ENCODE data around the gene CCDC27. TPM values are rescaled to one million over a fixed set of nuclear protein-coding genes. Genes with fewer than 3 reads are reported as not detected.
A peak's percentile ranks its signal among the peaks of the same experiment; 100 is the strongest.

The CCDC27 gene
- total RNA-seq, 1 experiment from 2014 or later = 0.13 TPM

DNA sequence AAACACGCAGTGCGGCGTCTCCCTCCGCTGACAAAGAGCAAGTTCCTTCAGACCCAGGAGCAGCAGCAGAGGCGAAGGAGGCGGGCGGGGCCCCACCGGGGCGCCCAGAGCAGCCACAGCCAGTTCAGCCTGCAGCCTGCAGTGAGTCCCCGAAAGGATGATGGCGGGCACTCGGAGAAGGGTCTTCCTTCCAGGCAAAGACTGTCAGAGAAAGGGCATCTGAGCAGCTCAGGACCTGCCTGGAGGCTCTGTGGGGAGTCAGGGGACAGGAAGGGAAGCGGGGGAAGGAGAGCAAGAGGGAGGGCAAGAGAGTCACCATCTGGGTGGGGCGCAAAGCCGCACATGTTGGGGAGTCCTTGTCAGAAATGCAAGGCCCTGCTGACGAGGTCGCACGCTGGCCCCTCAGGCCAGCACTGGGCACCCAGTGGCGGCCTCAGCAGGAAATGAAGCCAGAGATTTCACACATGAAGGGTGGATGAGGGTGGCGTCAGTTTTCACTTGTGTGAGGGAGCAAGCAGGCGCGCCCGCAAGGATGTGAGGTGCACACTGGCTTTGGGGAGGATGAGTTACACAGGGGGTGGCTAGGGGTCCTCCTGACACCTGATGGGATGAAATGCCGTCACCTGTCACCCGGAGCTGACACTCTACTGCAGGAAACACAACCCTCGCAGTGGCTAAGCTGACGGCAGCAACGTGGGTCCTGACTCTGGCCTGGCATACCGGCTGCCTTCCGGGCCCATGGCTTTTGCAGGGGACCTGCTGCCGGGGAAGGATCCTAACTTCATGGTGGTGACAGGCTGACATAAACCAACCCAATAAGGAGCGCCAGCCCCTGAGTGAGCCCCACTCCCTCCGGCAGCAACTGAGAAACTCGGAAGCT, 37.4 kb downstream of the CCDC27 start (continued):
- TF ChIP-seq, protein P1, sequence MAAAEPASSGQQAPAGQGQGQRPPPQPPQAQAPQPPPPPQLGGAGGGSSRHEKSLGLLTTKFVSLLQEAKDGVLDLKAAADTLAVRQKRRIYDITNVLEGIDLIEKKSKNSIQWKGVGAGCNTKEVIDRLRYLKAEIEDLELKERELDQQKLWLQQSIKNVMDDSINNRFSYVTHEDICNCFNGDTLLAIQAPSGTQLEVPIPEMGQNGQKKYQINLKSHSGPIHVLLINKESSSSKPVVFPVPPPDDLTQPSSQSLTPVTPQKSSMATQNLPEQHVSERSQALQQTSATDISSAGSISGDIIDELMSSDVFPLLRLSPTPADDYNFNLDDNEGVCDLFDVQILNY (CRISPR knock-in tag; IDR thresholded peaks at IDR 0.05) = no peak
- TF ChIP-seq, protein P2, sequence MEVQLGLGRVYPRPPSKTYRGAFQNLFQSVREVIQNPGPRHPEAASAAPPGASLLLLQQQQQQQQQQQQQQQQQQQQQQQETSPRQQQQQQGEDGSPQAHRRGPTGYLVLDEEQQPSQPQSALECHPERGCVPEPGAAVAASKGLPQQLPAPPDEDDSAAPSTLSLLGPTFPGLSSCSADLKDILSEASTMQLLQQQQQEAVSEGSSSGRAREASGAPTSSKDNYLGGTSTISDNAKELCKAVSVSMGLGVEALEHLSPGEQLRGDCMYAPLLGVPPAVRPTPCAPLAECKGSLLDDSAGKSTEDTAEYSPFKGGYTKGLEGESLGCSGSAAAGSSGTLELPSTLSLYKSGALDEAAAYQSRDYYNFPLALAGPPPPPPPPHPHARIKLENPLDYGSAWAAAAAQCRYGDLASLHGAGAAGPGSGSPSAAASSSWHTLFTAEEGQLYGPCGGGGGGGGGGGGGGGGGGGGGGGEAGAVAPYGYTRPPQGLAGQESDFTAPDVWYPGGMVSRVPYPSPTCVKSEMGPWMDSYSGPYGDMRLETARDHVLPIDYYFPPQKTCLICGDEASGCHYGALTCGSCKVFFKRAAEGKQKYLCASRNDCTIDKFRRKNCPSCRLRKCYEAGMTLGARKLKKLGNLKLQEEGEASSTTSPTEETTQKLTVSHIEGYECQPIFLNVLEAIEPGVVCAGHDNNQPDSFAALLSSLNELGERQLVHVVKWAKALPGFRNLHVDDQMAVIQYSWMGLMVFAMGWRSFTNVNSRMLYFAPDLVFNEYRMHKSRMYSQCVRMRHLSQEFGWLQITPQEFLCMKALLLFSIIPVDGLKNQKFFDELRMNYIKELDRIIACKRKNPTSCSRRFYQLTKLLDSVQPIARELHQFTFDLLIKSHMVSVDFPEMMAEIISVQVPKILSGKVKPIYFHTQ (CRISPR knock-in tag; IDR thresholded peaks at IDR 0.05) = no peak
- TF ChIP-seq GRHL2 (CRISPR knock-in tag; IDR thresholded peaks at IDR 0.05; ENCODE audit: insufficient replicate concordance, severe bottlenecking) = no peak
- TF ChIP-seq, protein P3, sequence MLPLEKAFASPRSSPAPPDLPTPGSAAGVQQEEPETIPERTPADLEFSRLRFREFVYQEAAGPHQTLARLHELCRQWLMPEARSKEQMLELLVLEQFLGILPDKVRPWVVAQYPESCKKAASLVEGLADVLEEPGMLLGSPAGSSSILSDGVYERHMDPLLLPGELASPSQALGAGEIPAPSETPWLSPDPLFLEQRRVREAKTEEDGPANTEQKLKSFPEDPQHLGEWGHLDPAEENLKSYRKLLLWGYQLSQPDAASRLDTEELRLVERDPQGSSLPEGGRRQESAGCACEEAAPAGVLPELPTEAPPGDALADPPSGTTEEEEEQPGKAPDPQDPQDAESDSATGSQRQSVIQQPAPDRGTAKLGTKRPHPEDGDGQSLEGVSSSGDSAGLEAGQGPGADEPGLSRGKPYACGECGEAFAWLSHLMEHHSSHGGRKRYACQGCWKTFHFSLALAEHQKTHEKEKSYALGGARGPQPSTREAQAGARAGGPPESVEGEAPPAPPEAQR (CRISPR knock-in tag; IDR thresholded peaks at IDR 0.05) = no peak
- TF ChIP-seq ZNF423 (CRISPR knock-in tag; IDR thresholded peaks at IDR 0.05) = no peak
- TF ChIP-seq, protein P4, sequence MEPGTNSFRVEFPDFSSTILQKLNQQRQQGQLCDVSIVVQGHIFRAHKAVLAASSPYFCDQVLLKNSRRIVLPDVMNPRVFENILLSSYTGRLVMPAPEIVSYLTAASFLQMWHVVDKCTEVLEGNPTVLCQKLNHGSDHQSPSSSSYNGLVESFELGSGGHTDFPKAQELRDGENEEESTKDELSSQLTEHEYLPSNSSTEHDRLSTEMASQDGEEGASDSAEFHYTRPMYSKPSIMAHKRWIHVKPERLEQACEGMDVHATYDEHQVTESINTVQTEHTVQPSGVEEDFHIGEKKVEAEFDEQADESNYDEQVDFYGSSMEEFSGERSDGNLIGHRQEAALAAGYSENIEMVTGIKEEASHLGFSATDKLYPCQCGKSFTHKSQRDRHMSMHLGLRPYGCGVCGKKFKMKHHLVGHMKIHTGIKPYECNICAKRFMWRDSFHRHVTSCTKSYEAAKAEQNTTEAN (CRISPR knock-in tag; IDR thresholded peaks at IDR 0.05) = no peak
- no peak for TF ChIP-seq ATF1 (CRISPR knock-in tag; IDR thresholded peaks at IDR 0.05)

DNA sequence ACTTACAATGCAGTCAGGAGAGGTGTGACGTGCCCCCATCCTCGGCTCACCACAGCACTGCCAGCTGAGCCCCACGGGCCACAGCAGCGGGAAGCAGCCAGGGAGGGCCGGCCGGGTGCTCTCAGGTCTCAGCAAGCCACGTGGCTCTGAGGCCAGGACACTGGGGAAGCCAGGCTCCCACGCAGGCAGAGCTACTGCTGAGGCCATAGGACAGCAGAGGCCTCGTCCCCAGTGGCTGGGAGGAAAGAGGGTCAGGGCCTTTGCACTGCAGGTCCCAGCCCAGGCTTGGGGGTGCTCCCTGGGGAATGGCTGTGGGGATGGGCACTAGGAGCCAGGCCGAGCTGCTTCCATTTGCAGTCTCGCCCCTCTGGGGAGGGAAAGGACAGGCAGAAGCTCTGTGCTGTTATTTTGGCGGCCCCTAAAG, 38.3 kb downstream of the CCDC27 start:
- TF ChIP-seq SMAD3 (CRISPR knock-in tag; IDR thresholded peaks at IDR 0.05; ENCODE audit: borderline replicate concordance) (no peak), CBFB (CRISPR knock-in tag; IDR thresholded peaks at IDR 0.05; ENCODE audit: low read depth) (no peak), ZNF423 (CRISPR knock-in tag; IDR thresholded peaks at IDR 0.05) (no peak), SP1 (CRISPR knock-in tag; conservative IDR thresholded peaks at IDR 0.05) (no peak), EMX1 (CRISPR knock-in tag; IDR thresholded peaks at IDR 0.05) (no peak), ZNF121 (CRISPR knock-in tag; IDR thresholded peaks at IDR 0.05) (no peak), ELF4 (CRISPR knock-in tag; IDR thresholded peaks at IDR 0.05; ENCODE audit: low read depth) (no peak), ATF1 (CRISPR knock-in tag; IDR thresholded peaks at IDR 0.05) (no peak)
- TF ChIP-seq, protein P5, sequence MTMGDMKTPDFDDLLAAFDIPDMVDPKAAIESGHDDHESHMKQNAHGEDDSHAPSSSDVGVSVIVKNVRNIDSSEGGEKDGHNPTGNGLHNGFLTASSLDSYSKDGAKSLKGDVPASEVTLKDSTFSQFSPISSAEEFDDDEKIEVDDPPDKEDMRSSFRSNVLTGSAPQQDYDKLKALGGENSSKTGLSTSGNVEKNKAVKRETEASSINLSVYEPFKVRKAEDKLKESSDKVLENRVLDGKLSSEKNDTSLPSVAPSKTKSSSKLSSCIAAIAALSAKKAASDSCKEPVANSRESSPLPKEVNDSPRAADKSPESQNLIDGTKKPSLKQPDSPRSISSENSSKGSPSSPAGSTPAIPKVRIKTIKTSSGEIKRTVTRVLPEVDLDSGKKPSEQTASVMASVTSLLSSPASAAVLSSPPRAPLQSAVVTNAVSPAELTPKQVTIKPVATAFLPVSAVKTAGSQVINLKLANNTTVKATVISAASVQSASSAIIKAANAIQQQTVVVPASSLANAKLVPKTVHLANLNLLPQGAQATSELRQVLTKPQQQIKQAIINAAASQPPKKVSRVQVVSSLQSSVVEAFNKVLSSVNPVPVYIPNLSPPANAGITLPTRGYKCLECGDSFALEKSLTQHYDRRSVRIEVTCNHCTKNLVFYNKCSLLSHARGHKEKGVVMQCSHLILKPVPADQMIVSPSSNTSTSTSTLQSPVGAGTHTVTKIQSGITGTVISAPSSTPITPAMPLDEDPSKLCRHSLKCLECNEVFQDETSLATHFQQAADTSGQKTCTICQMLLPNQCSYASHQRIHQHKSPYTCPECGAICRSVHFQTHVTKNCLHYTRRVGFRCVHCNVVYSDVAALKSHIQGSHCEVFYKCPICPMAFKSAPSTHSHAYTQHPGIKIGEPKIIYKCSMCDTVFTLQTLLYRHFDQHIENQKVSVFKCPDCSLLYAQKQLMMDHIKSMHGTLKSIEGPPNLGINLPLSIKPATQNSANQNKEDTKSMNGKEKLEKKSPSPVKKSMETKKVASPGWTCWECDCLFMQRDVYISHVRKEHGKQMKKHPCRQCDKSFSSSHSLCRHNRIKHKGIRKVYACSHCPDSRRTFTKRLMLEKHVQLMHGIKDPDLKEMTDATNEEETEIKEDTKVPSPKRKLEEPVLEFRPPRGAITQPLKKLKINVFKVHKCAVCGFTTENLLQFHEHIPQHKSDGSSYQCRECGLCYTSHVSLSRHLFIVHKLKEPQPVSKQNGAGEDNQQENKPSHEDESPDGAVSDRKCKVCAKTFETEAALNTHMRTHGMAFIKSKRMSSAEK (CRISPR knock-in tag; IDR thresholded peaks at IDR 0.05; ENCODE audit: borderline replicate concordance) = no peak
- TF ChIP-seq, protein P1 (CRISPR knock-in tag; IDR thresholded peaks at IDR 0.05) = no peak
- Mint-ChIP-seq H3K27ac (peak overlapping the region; percentile 72), H3K36me3 (peaks cover 28% of the 10 kb centered on the region), H3K4me1 (peaks cover 51% of the 10 kb centered on the region), H3K9me3 (no peaks in the 10 kb centered on the region), H3K27me3 (ENCODE audit: low read depth) (no peaks in the 10 kb centered on the region), H3K4me3 (no peak overlapping the region)
- ChIA-PET CTCF (interaction anchor here (2.0 to 6.9 kb wide), 2 partner anchors 11 to 15 kb away, joined by 6 to 39 read pairs; no protein-coding TSS in a partner anchor), POLR2A (no interaction called here)
- ATAC-seq (no peak), DNase-seq (ENCODE audit: low spot score) (no peak)
